Activated CD4-positive, alpha-beta T cell treated with anti-CD3 and anti-CD28 coated beads for 48 hours (primary cell): ENCODE results near the gene IMMT.

ENCODE experiments used
- DNase-seq: peaks from one replicate; pipeline ENCODE4 v3.0.0-alpha.2; 2020

Gene IMMT

GRCh38 chr2:86195808-86196387 is 636 bp upstream of the IMMT start:
- DNase-seq, result no peak

- DNase-seq, result no peak
Measured at GRCh38 chr2:86194751-86195054, 559 bp downstream of the IMMT start.

- DNase-seq, result peak; percentile 25
Measured at GRCh38 chr2:86193901-86194567, 1.2 kb downstream of the IMMT start.

GRCh38 chr2:86189782-86190416 is 5.4 kb downstream of the IMMT start:
- no peak for DNase-seq

- DNase-seq, result no peak
Measured at GRCh38 chr2:86186431-86186830, 8.8 kb downstream of the IMMT start.

- DNase-seq, result no peak
Measured at GRCh38 chr2:86185517-86186212, 9.6 kb downstream of the IMMT start.

- DNase-seq, result no peak
Measured at GRCh38 chr2:86176597-86176996, 18.7 kb downstream of the IMMT start.

- no peak for DNase-seq
Measured at GRCh38 chr2:86175828-86176227, 19.4 kb downstream of the IMMT start.

GRCh38 chr2:86174445-86174844 is 20.8 kb downstream of the IMMT start:
- no peak for DNase-seq

- no peak for DNase-seq
Measured at GRCh38 chr2:86172610-86173009, 22.7 kb downstream of the IMMT start.

GRCh38 chr2:86171295-86171694 is 24.0 kb downstream of the IMMT start:
- DNase-seq, result no peak

GRCh38 chr2:86170449-86170848 is 24.8 kb downstream of the IMMT start:
- DNase-seq, result no peak

- DNase-seq, result no peak
Measured at GRCh38 chr2:86160156-86160952, 34.9 kb downstream of the IMMT start.

GRCh38 chr2:86158286-86158685 is 37.0 kb downstream of the IMMT start:
- DNase-seq, result no peak

- no peak for DNase-seq
Measured at GRCh38 chr2:86157009-86157556, 38.2 kb downstream of the IMMT start.

- no peak for DNase-seq
Measured at GRCh38 chr2:86150502-86150901, 44.8 kb downstream of the IMMT start.

GRCh38 chr2:86147793-86148192 is 47.5 kb downstream of the IMMT start:
- DNase-seq, result no peak

GRCh38 chr2:86143926-86144685 is 51.2 kb downstream of the IMMT start:
- DNase-seq, result no peak

- DNase-seq, result no peak
Measured at GRCh38 chr2:86143307-86143706, 52.0 kb downstream of the IMMT start.

- DNase-seq, result no peak
Measured at GRCh38 chr2:86142436-86143257, 52.6 kb downstream of the IMMT start.

- no peak for DNase-seq
Measured at GRCh38 chr2:86140969-86141392, 54.3 kb downstream of the IMMT start.
